Stimulated activated CD8-positive, alpha-beta memory T cell treated with anti-CD3 and anti-CD28 coated beads, Interleukin-7, amount 100 ng/mL, for 24 hours (primary cell): Measurements from ENCODE around the gene MAP6.
A peak's percentile ranks its signal among the peaks of the same experiment; 100 is the strongest.
"Not testable (repeated sequence)": the region's sequence is repeated elsewhere in the genome, so short reads cannot be mapped to it uniquely, and the experiment has no call there.

Experiments used
- DNase-seq: peaks from one replicate; pipeline ENCODE4 v3.0.0-alpha.2; 2020; ENCODE audit warnings: low read depth

Gene MAP6

DNA sequence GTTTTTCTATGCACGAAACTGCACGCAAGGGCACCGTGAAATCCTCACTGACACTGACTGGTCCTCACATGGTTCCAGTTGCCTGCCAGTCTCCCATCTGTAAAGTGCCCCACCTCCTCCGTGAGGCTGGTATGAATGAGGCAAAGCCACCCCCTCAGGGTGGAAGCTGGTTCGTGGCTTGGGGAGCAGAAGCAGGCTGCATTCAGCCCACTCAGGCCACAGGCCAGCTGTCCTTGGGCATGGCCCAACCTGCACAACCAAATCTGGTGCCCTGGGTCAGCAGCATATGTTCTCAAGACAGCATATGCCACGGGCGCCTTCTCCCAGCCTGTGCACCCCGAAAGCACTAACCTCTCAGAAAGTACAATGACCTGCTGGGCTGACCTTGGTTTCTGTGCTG lies 77.5 kb downstream of the MAP6 start:
- no peak for DNase-seq

DNA sequence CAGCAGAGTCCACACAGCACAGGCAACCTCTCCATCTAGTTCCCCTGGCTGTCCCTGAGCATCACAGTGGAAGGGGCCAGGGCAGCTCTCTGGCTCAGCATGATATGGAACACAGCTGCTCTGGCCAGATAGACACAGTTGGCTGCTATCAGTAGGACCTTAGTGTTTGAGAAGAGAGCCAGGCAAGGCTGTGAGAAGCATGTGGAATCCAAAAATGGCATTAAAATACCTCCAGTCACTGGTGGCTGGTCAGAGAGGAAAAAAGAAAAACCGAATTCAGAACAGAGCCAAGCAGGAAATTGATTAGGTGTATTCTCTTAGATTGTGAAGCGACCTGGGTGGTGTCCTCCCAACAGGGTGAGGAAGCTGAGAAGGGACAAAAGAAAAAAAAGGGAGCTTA lies 78.9 kb downstream of the MAP6 start:
- no peak for DNase-seq

DNA sequence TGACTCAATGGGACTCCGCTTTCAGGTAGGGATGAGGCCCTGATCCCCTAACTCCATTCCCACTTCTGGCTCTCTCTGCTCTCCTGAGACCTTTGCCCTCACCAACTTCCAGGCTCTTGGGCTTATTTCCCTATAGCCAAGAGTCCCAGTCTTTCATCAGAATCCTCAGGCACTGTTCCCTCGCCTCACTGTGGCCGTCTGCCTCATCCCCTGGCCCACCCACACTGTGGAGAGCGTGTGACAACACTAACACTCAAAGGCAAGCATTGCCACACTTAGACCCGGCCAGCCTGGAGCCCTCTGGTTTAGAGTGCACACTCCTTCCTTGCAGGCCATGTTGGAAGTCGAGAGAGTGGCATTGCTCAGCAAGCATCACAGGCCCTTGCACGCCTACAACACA lies 79.8 kb downstream of the MAP6 start:
- no peak for DNase-seq

DNA sequence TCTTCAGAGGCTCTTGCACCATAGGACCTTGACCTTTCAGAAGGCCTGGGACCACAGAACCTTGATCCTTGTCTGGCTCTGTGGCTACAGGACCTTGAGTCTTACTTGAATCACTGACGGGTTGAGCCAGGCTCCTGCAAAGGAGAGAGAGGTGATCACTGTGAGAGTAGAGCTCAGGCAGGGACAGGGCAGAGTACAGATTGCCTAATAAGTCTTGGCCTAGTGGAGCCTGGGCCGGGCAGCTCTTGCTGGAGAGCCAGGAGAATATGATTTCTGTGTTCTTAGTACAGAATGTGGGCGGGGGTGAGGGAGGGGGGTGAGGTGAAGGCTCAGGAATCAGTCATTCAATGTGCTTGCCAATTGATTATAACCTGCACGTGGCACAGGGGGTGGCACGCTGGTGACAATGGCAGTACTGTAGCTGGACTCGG lies 80.8 kb downstream of the MAP6 start:
- no peak for DNase-seq

DNA sequence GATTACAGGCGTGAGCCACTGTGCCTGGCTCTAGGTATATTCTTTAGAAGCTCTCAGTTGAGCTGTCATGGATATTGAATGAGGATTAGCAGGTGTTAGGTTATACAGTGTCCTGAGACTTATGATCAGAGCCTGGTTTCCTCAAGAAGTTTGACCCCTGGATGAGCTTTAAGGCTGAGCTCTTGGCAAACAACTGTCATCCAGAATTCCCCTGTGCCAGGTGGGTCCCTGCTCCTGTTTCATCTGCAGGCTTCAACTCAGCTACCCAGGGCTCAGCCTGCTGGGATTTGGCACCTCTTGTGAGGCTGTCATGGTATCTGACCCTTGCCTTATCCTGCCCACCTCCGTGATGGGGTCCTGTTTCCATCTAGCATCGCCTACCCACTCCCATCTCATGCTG lies 82.4 kb downstream of the MAP6 start:
- DNase-seq = no peak

DNA sequence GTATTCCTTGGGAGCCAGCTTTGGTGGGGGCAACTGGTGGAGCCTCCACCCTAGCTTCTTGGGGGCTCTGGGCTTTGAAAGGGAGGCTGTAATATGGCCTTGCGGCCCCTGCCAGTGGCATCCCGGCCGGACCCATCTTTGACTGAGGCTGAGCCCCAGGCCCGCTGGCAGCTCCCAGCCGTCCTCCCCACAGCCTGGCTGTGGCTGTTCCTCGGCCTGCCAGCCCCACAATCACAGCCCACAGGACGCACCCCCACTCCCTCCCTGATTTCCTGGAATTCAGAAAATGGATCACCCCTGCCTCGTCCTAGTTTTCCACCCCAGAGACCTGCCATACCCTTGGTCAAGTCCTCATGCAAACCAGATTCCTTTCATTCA lies 83.6 kb downstream of the MAP6 start:
- no peak for DNase-seq

DNA sequence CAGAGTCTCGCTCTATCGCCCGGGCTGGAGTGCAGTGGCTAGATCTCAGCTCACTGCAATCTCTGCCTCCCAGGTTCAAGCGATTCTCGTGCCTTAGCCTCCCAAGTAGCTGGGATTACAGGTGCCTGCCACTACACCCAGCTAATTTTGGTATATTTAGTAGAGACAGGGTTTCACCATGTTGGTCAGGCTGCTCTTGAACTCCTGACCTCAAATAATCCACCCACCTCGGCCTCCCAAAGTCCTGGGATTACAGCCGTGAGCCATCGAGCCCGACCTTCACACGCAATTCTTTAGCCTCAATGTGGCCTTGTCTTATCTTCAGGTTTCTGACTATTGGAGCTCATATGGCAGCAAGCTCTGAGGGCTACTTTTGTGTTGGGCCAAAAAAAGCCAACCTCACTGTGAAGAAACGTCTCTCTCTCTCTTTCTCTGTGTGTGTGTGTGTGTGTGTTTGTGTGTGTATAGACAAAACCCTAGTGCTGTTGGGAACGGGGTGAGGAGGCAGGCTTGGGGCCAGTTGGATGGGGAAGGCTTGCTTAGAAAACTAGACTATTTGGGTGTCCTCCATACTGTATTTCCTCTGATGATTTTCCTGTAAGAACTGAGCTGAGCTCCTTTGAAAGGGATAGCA lies 84.1 kb downstream of the MAP6 start:
- DNase-seq = not testable (repeated sequence)

DNA sequence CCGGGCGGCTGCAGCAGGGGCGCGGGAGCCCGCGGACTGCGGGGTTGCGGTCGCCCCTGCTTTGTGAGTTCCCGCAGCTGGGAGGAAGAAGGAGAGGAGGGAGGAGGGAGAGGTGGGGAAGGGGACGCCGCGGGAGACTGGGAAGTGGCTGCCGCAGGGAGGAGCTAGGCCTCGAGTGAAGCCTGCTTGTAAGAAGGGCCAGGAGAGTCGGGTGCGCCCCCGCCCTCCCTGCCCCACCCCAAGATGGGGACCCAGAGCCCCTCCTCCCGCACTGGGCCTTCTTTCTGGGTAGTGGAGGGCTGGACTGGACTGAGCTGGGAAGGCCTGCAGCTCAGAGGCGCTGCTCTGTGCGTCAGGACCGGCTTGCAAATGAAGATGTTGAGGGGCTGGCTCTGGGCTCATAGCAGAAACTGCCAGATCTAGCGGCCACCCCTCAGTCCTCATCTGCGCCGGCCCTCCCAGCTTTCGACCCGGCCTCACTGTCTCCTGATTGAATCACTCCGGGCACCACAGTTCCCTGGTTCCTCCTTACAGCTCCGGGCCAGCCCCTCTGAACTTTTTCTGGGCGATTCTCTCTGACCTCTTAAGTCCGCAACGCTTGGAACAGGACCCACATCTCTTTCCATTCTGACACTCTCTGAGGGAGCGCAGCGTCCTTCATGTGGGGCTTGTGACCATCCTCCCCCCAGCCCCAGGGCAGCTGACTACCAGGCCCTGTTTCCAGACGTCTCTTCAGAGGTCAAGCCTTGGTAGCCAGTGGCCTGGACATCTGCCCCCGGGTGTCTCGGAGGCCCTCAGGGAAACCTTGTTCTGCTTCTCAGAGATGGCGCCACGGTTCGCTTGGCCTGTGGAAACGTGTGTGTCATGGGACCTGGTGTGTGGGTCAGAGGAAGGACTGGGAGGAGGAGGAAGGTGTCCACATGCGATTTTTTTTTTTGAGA lies 84.8 kb downstream of the MAP6 start:
- DNase-seq = no peak

DNA sequence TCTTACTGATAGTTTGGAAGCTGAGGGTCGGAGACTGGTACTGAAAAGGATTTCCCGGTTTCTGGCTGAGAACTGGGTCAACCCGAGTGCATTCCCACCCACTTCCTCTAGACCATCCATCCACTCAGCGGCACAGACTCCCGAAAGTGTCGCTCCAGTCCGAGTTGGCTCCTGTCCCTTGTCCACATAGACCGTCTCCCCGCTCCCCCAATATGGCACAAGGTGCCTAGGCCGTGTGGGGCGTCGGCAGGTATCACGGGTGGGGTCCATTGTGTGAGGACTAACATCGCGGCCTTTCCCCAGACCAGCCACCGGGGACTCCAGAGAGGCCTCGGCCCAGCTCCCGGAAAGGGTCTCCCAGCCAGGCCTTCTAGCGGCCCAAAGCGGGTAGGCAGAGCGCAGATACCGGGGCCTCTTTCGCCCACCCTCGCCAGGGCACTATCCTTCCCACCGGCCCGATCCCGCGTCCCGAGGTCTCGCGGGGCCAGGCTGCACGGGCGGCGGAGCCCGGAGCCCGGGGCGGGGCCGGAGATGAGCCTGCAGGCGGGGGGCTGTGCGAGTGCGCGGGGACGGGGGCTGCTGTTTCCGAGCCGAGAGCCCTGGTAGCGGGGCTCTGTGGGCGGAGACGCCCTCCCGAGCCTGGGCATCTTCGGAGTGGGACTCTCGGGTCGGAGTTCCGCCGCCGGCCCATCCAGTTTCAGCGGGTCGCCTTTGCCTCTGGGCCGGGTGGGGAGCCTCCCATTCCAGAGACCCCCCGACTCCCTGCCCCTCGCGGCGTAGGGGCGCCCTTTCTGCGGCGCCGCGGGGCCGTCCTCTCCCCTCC lies 85.7 kb downstream of the MAP6 start:
- DNase-seq = no peak

DNA sequence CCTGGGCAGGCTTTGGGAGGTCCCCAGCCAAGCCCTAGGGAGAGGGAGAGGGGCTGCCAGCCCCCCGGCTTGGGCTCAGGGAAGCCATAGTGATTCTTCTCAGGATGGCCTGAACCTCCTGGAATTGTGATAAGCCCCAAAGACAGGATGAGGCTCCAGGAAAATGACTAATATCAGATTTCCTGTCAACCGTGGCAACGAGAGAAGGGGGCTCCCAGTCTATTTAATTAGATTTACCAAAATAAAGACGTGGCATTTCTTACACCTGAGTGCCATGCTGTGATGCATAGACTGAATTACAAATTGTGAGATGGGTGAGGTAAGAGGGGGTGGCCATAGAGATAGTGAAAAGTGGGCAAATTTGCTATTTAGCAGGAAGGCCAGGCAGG lies 86.3 kb downstream of the MAP6 start:
- no peak for DNase-seq

DNA sequence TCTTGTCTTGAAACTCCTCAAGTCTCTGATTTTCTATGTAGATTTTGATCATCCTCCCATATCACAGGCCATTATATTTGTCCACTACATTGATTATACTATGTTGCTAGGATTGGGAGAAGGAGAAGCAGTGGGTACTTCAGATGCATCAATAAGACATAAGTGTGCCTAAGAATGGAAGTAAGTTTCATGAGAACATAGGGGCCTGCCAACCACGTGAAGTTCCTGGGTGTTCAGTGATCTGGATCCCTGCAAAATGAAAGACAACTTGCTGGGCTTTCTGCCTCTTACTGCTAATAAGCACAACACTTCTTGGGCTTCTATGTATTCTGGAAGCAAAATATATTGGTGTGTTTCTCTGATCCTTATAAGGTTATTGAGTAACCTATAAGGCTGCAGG lies 89.0 kb downstream of the MAP6 start:
- DNase-seq = no peak

DNA sequence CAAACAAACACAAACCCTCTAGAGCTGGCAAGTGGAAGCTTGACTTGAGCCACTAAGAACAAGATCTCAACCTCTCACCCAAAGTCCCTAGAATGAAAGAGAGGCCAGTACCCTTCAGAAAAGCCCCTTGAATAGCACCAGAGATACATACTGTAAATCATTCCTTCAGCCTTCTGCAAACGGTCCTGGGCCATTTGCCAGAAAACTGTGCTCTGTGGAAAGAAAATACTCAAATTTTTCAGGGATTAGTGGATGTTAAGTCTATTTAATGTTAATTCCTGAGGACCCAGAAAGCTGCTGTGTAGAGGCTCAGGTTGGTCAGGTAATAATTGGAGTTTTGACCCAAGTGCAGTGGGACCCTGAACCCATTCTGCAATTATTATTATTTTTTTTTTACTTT lies 89.9 kb downstream of the MAP6 start:
- DNase-seq = no peak

DNA sequence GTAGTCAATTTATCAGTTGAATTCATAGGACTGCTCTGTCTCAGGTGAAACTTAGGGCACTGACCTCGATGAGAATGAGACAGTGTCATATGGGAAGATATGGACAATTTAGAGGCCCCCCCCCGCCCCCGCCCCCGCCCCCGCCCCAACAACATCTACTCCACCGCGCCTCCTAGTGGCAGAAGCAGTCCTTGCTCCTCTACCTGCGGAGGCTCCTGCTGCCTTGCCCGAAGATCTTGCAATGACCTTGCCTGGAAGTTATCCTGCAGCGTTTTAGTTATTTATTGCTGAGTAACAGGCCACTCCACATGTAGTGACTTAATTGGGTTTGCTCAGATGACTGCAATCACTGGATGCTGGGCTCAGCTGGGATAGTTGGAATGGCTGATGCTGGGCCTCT lies 91.6 kb downstream of the MAP6 start:
- peak; percentile 38 for DNase-seq

DNA sequence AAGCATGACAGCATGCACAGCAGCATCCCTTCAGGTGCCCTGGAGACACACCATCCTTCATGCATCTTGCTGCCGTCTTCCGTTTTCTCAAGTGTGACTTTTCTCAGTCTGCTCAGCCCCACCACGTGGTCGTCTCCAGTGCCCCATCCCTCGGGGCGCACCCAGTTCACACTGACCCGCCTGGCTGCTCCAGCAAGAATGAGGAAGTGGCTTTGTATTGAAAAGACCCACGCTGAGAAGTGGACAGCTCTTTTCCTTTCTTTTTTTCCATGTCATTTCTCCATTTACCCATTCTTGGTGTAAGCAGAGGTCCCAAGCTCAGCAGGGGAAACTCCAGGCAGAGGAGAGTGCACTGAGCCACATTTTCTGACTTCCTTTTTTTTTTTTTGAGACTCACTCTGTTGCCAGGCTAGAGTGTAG lies 92.3 kb downstream of the MAP6 start:
- no peak for DNase-seq

DNA sequence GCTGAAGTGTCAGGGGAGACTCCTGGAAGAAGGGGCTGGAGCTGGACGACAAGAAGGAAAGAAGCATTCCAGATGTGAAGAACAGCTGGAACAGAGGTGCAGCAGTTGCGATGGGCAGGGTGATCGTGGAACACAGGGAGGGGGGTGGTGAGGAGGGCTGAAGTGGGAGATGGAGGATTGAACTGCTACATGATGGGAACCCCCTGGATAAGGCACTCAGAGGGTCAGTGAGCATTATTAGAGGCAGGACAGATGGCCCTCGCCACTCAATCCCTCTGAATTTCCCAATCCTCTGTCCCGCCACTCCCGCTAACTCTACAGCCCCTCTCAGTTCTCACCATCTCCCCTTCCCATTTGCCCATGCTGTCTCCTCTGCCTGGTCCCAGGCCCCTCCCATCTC lies 92.8 kb downstream of the MAP6 start:
- no peak for DNase-seq

DNA sequence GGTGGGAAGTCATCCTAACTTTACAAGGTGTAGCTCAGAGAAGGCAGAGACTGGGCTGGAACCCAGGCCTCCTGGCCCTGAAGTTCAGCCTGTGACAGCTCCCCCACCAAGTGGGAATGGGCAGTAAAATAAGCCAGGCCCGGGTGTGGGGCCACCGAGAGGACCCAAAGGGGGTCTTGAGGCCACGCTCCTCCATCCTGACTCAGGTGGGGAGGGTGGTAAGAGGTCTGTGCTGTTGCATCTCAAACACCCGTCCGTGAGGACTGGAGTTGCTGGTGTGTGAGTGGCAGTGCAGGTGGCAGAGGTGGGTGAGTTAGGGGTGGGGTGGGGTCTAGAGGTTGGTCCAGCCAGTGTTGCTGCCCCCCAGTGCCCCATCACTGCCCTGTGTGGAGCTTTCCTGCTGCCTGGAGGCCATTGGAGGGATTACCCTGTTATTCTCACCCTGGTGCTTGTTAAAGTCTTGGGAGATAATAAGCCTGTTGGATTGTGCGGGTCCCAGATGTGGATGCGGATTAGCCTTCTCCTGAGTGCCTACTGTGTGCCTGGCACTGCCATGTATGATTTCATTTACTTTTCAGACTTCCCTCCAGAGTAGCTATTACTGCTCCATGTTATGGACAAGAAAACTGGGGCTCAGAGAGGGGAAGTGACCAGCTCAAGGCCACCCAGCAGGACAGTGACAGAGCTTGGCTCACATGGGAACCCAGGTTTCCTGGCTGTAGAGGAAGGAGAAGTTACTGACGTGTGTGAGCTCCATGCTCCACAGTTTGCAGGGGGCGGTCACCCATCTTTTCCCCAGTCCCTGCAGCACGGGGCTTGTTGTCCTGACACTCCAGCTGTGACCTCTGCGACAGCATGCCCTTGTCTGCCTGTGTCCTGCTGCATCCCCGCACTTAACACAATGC lies 93.9 kb downstream of the MAP6 start:
- no peak for DNase-seq

DNA sequence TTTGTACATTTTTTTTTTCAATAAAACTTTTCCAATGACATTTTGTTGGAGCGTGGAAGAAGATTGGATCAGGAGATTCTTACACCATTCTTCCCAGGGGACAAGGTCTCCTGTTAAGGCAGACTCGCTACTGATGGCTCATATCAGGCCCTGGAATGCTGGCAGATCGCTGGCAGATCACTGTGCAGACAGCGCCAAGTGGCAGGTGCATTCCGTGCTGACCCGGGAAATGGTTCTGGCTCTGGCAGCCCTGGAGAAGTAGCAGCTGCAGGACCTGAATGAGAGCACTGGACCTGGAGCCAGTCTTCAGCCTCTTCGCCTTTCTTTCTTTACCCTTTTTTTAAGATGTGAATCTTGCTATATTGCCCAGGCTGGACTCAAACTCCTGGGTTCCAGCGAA lies 96.1 kb downstream of the MAP6 start:
- DNase-seq = no peak

DNA sequence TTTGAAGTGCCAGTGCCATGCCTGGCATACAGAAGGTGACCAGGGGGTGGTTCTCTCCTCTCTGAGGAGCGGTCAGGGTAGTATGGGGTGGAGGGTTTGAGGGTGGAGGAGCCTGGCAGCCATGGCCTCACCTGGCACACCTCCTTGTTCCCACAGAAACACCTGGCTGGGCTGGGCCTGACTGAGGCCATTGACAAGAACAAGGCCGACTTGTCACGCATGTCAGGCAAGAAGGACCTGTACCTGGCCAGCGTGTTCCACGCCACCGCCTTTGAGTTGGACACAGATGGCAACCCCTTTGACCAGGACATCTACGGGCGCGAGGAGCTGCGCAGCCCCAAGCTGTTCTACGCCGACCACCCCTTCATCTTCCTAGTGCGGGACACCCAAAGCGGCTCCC lies 97.2 kb downstream of the MAP6 start:
- DNase-seq = no peak

DNA sequence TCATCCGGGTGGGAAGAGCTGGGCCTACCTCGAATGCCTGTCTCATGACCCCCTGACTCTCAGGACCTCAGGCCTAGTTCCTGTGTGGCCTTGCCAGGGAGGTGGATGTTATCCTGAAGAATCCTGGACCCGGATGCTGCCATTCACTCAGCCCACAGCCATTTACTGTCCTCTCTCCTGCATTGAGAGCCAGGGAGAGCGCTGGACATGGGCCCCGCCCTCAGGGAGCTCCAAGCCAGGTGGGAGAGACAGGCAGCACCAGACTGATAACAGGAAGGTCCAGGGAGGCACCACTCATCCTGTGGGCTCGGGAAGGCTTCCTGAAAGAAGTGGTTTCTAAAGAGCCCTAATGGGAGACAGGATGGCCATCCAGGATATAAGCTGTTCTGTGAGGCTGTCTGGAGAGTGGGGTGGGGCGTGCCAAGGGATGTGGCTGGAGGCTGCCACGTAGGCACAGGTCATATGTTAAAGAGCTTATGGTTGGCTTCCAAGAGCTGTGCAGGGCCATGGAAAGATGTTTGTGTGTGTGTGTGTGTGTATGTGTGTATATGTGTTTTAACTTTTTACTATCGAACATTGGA lies 98.2 kb downstream of the MAP6 start:
- no peak for DNase-seq

DNA sequence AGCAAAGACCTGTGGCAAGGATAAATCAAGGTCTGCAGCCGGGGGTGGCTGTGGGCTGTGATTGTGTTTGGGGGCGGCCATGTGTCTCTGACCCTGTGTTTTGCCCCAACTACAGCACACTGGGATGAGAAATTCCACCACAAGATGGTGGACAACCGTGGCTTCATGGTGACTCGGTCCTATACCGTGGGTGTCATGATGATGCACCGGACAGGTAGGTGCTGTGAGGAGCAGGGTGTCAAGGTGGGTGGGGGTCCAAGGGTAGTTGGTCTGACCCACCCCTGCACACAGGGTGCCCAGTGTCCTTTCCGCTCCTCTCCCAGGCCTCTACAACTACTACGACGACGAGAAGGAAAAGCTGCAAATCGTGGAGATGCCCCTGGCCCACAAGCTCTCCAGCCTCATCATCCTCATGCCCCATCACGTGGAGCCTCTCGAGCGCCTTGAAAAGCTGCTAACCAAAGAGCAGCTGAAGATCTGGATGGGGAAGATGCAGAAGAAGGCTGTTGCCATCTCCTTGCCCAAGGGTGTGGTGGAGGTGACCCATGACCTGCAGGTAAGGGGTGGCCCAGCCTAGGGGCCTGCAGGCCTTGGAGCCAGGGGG lies 100.1 kb downstream of the MAP6 start:
- DNase-seq = no peak

DNA sequence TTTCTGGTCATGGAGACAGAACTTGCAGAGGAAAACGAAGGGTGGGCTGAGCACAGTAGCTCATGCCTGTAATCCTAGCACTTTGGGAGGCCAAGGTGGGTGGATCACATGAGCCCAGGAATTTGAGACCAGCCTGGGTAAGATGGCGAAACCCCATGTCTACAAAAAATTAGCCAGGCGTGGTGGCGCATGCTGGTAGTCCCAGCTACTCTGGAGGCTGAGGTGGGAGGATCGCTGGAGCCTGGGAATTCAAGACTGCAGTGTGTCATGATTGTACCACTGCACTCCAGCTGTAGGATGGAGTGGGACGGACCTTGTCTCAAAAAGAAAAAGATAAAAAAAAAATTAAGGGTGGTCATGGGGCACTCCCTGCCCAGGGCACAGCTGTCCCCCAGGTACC lies 100.9 kb downstream of the MAP6 start:
- DNase-seq = no peak
